H9 (cell line): ENCODE measurements around the gene TMEM132D. TPM values are rescaled to one million over a fixed set of nuclear protein-coding genes. Genes with fewer than 3 reads are reported as not detected.

ENCODE experiments used
- DNase-seq: peaks from one replicate; pipeline ENCODE4 v3.0.0-alpha.2; 2017
- H2AFZ ChIP-seq: one replicate; pipeline ENCODE4 v1.6.1; 2013; ENCODE audit warnings: mild to moderate bottlenecking, low read length, control low read depth, moderate library complexity
- H2AK5ac ChIP-seq: 2 replicates; pipeline ENCODE4 v1.6.1; 2013; ENCODE audit warnings: low read length, control low read depth, mixed read lengths; ENCODE audit not compliant: insufficient read length
- H2BK120ac ChIP-seq: one replicate; pipeline ENCODE4 v1.6.1; 2013; ENCODE audit warnings: low read depth, mild to moderate bottlenecking, low read length, control low read depth, inconsistent platforms; ENCODE audit not compliant: poor library complexity, severe bottlenecking
- H2BK12ac ChIP-seq: 2 replicates; pipeline ENCODE4 v1.6.1; 2013; ENCODE audit warnings: low read length, control low read depth, mixed read lengths, low read depth; ENCODE audit not compliant: insufficient read length
- H2BK15ac ChIP-seq: 2 replicates; pipeline ENCODE4 v1.6.1; 2013; ENCODE audit warnings: low read depth, low read length, control low read depth
- H2BK20ac ChIP-seq: one replicate; pipeline ENCODE4 v1.6.1; 2013; ENCODE audit warnings: low read depth, mild to moderate bottlenecking, low read length, control low read depth, inconsistent platforms; ENCODE audit not compliant: poor library complexity, severe bottlenecking
- H2BK5ac ChIP-seq: 2 replicates; pipeline ENCODE4 v1.6.1; 2013; ENCODE audit warnings: low read length, control low read depth, mixed read lengths; ENCODE audit not compliant: insufficient read length
- H3K14ac ChIP-seq: 2 replicates; pipeline ENCODE4 v1.6.1; 2013; ENCODE audit warnings: low read length, control low read depth; ENCODE audit not compliant: insufficient read depth
- H3K18ac ChIP-seq: 2 replicates; pipeline ENCODE4 v1.6.1; 2013; ENCODE audit warnings: low read depth, mild to moderate bottlenecking, mixed read lengths, low read length, control low read depth; ENCODE audit not compliant: insufficient read length
- H3K23ac ChIP-seq: 2 replicates; pipeline ENCODE4 v1.6.1; 2013; ENCODE audit warnings: low read length, control low read depth, mixed read lengths, low read depth; ENCODE audit not compliant: insufficient read length
- H3K23me2 ChIP-seq: 2 replicates; pipeline ENCODE4 v1.6.1; 2013; ENCODE audit warnings: low read depth, mild to moderate bottlenecking, mixed read lengths, low read length, control low read depth; ENCODE audit not compliant: insufficient read length, poor library complexity, severe bottlenecking
- H3K27ac ChIP-seq: 2 replicates; pipeline ENCODE4 v1.5.1; 2013; ENCODE audit warnings: low read length, control low read depth, mixed read lengths, low read depth; ENCODE audit not compliant: insufficient read length
- H3K27me3 ChIP-seq: 2 replicates; pipeline ENCODE4 v1.6.1; 2013; ENCODE audit warnings: low read length, control low read depth, inconsistent platforms; ENCODE audit not compliant: insufficient read depth
- H3K4ac ChIP-seq: 2 replicates; pipeline ENCODE4 v1.6.1; 2013; ENCODE audit warnings: low read depth, mild to moderate bottlenecking, control low read depth, inconsistent platforms, low read length, moderate library complexity
- H3K4me1 ChIP-seq: 2 replicates; pipeline ENCODE4 v1.6.1; 2013; ENCODE audit warnings: low read length, control low read depth, inconsistent platforms; ENCODE audit not compliant: insufficient read depth
- H3K4me2 ChIP-seq: 2 replicates; pipeline ENCODE4 v1.6.1; 2013; ENCODE audit warnings: low read length, control low read depth, mixed read lengths; ENCODE audit not compliant: insufficient read length, insufficient read depth
- H3K56ac ChIP-seq: 2 replicates; pipeline ENCODE4 v1.6.1; 2013; ENCODE audit warnings: low read depth, mild to moderate bottlenecking, mixed read lengths, low read length, control low read depth; ENCODE audit not compliant: insufficient read length
- H3K79me1 ChIP-seq: 2 replicates; pipeline ENCODE4 v1.6.1; 2013; ENCODE audit warnings: low read depth, mild to moderate bottlenecking, moderate library complexity, low read length, control low read depth, inconsistent platforms; ENCODE audit not compliant: insufficient read depth, poor library complexity, severe bottlenecking
- H3K79me2 ChIP-seq: 2 replicates; pipeline ENCODE4 v1.6.1; 2013; ENCODE audit warnings: low read length, control low read depth, inconsistent platforms; ENCODE audit not compliant: insufficient read depth
- H3K9ac ChIP-seq: 2 replicates; pipeline ENCODE4 v1.6.1; 2013; ENCODE audit warnings: low read length, control low read depth, mixed read lengths; ENCODE audit not compliant: insufficient read length; ENCODE audit errors: extremely low read depth
- H3K9me3 ChIP-seq: one replicate; pipeline ENCODE4 v1.6.1; 2013; ENCODE audit warnings: low read depth, low read length, inconsistent platforms; ENCODE audit not compliant: control insufficient read depth
- H3T11ph ChIP-seq: one replicate; pipeline ENCODE4 v1.6.1; 2013; ENCODE audit warnings: mild to moderate bottlenecking, low read length, control low read depth, inconsistent platforms
- H4K20me1 ChIP-seq: one replicate; pipeline ENCODE4 v1.6.1; 2013; ENCODE audit not compliant: control insufficient read depth, insufficient read length, insufficient read depth
- H4K5ac ChIP-seq: 2 replicates; pipeline ENCODE4 v1.6.1; 2013; ENCODE audit warnings: low read depth, mild to moderate bottlenecking, mixed read lengths, low read length, control low read depth; ENCODE audit not compliant: insufficient read length
- H4K8ac ChIP-seq: replicated peaks from 2 replicates; pipeline ENCODE4 v1.6.1; 2013; ENCODE audit warnings: low read length, control low read depth, mixed read lengths, low read depth; ENCODE audit not compliant: insufficient read length
- H4K91ac ChIP-seq: 2 replicates; pipeline ENCODE4 v1.6.1; 2013; ENCODE audit warnings: low read depth, mild to moderate bottlenecking, moderate library complexity, mixed read lengths, low read length, control low read depth; ENCODE audit not compliant: insufficient read length
- H3K27ac Mint-ChIP-seq, 3 experiments: 2 replicates in 2 of 3; 3 replicates in 1 of 3; pipeline ENCODE4 v1.8.0; 2020 to 2021; ENCODE audit warnings: mixed read lengths in 3 of 3, mild to moderate bottlenecking in 1 of 3, moderate library complexity in 1 of 3
- H3K27me3 Mint-ChIP-seq: 2 replicates; pipeline ENCODE4 v1.8.0; 2021; ENCODE audit warnings: low read depth, mild to moderate bottlenecking, moderate library complexity, mixed read lengths
- H3K36me3 Mint-ChIP-seq, 3 experiments: 2 replicates in 2 of 3; 3 replicates in 1 of 3; pipeline ENCODE4 v1.8.0; 2020 to 2021; ENCODE audit warnings: low read depth in 3 of 3, mixed read lengths in 3 of 3; ENCODE audit not compliant: insufficient read depth in 1 of 3
- H3K4me1 Mint-ChIP-seq, 2 experiments: 2 replicates each; pipeline ENCODE4 v1.8.0; 2020; ENCODE audit warnings: mixed read lengths in 2 of 2
- H3K4me3 Mint-ChIP-seq, 2 experiments: 2 replicates in 1 of 2; 3 replicates in 1 of 2; pipeline ENCODE4 v1.8.0; 2020 to 2021; ENCODE audit warnings: mild to moderate bottlenecking in 2 of 2, mixed read lengths in 2 of 2, moderate library complexity in 1 of 2
- H3K9me3 Mint-ChIP-seq, 2 experiments: 2 replicates in 1 of 2; 3 replicates in 1 of 2; pipeline ENCODE4 v1.8.0; 2020; ENCODE audit warnings: mild to moderate bottlenecking in 2 of 2, mixed read lengths in 2 of 2, moderate library complexity in 1 of 2
- CTCF ChIP-seq: fragments of 200-600 bp; sonication (generic); conservative IDR thresholded peaks from 3 replicates; pipeline ENCODE4 v1.8.0; 2021; ENCODE audit warnings: antibody characterized with exemption, mild to moderate bottlenecking
- WGBS: extraction: QIAGEN DNeasy Blood & Tissue Kit; methylation state at CpG from one replicate; pipeline ENCODE4 v1.1.7; 2013; ENCODE audit warnings: missing lambda C conversion rate, low lambda C conversion rate, mixed read lengths; ENCODE audit not compliant: insufficient read length; ENCODE audit errors: extremely low coverage; 5-methylcytosine and 5-hydroxymethylcytosine counted together
- total RNA-seq: library from RNA; stranded (reverse); gene quantifications from 2 replicates; pipeline ENCODE4 v1.2.1, GENCODE V29; 2021

TMEM132D gene
- total RNA-seq, 1 experiment from 2014 or later = 6.1 TPM

- Histone ChIP-seq H2BK120ac (no peak overlapping the region), H3T11ph (no peak overlapping the region), H4K20me1 (no peaks in the 10 kb centered on the region), H3K18ac (no peak overlapping the region), H3K56ac (no peak overlapping the region), H4K91ac (no peak overlapping the region), H3K79me2 (no peaks in the 10 kb centered on the region), H3K4me1 (no peaks in the 10 kb centered on the region), H2BK5ac (no peak overlapping the region), H2BK20ac (no peak overlapping the region), H3K14ac (no peak overlapping the region), H2AFZ (no peak overlapping the region), H4K8ac (no peak overlapping the region), H3K23me2 (no peaks in the 10 kb centered on the region), H3K4ac (no peak overlapping the region), H2BK15ac (no peak overlapping the region), H3K9ac (no peak overlapping the region), H4K5ac (no peak overlapping the region), H3K23ac (no peak overlapping the region), H3K4me2 (no peak overlapping the region), H3K27me3 (no peaks in the 10 kb centered on the region), H3K9me3 (no peaks in the 10 kb centered on the region), H2BK12ac (no peak overlapping the region), H3K27ac (no peak overlapping the region), H3K79me1 (no peaks in the 10 kb centered on the region), H2AK5ac (no peak overlapping the region)
- H3K4me1 Mint-ChIP-seq = no peaks in the 10 kb centered on the region
- H3K4me3 Mint-ChIP-seq = no peak overlapping the region
- H3K27ac Mint-ChIP-seq = no peak overlapping the region
- WGBS = no CpG with 5 or more reads among the region's 3 CpGs
- no peak for TF ChIP-seq CTCF
- H3K27me3 Mint-ChIP-seq = peaks cover 3% of the 10 kb centered on the region; the same call in 1 of the 2 replicates
- no peak for DNase-seq
- no peaks in the 10 kb centered on the region for H3K9me3 Mint-ChIP-seq
- H3K36me3 Mint-ChIP-seq = peaks cover 0 to 2% (median 0%) of the 10 kb centered on the region in 3 experiments; a peak in 1 of 7 replicates
These were observed 469.0 kb downstream of the TMEM132D start for GRCh38 chr12:129434790-129435189.
